Common myeloid progenitor, CD34-positive (primary cell): ENCODE data around the gene VSX2.
"Not testable (repeated sequence)": the region's sequence is repeated elsewhere in the genome, so short reads cannot be mapped to it uniquely, and the experiment has no call there.

ENCODE experiments used
- CTCF ChIA-PET: fragments of 350-600 bp; sonication (Branson Sonifier 250); formaldehyde crosslinking; loops from one replicate; lab custom pipeline; 2021; ENCODE audit warnings: antibody characterized with exemption; lab: Charles Lee
- POLR2A ChIA-PET: fragments of 350-600 bp; sonication (Branson Sonifier 250); formaldehyde crosslinking; loops from one replicate; lab custom pipeline; 2021; ENCODE audit warnings: antibody characterized with exemption; lab: Charles Lee
- DNase-seq, 3 donors: peaks; one replicate each; pipeline versions ENCODE4 v3.0.0 to v3.0.0-alpha.2; 2013
- H3K27ac ChIP-seq, 2 experiments: 1 replicate in 1 of 2; 2 replicates in 1 of 2; pipeline ENCODE4 v1.7.0; 2013; ENCODE audit warnings: inconsistent platforms in 2 of 2, low read length in 2 of 2, mild to moderate bottlenecking in 2 of 2, low read depth in 1 of 2, moderate library complexity in 1 of 2; ENCODE audit not compliant: severe bottlenecking in 2 of 2, insufficient read depth in 1 of 2, poor library complexity in 1 of 2
- H3K27me3 ChIP-seq, 5 experiments: replicated peaks in 2 of 5; 1 replicate in 3 of 5; 2 replicates in 2 of 5; pipeline versions ENCODE4 v1.6.1 to v1.7.0; 2013; ENCODE audit warnings: low read length in 4 of 5, mild to moderate bottlenecking in 2 of 5, moderate library complexity in 2 of 5, inconsistent platforms in 1 of 5; ENCODE audit not compliant: insufficient read depth in 5 of 5, control insufficient read depth in 4 of 5
- H3K36me3 ChIP-seq, 4 experiments: 1 replicate in 2 of 4; 2 replicates in 2 of 4; pipeline versions ENCODE4 v1.6.1 to v1.7.0; 2013; ENCODE audit warnings: low read length in 3 of 4, control low read depth in 1 of 4, mild to moderate bottlenecking in 1 of 4; ENCODE audit not compliant: control insufficient read depth in 4 of 4, insufficient read depth in 4 of 4
- H3K4me1 ChIP-seq, 4 experiments: 1 replicate in 3 of 4; 2 replicates in 1 of 4; pipeline versions ENCODE4 v1.6.1 to v1.7.1; 2013; ENCODE audit warnings: low read length in 3 of 4, mild to moderate bottlenecking in 3 of 4, control low read depth in 1 of 4, inconsistent platforms in 1 of 4, moderate library complexity in 1 of 4; ENCODE audit not compliant: control insufficient read depth in 4 of 4, insufficient read depth in 4 of 4; ENCODE audit errors: control extremely low read depth in 1 of 4
- H3K4me3 ChIP-seq, 7 experiments: 1 replicate in 4 of 7; 2 replicates in 3 of 7; pipeline versions ENCODE4 v1.5.1 to v1.7.0; 2013; ENCODE audit warnings: mild to moderate bottlenecking in 7 of 7, low read length in 6 of 7, moderate library complexity in 6 of 7, inconsistent platforms in 2 of 7, low read depth in 2 of 7, control low read depth in 1 of 7; ENCODE audit not compliant: insufficient read depth in 4 of 7, control insufficient read depth in 1 of 7; ENCODE audit errors: extremely low read depth in 1 of 7
- H3K9me3 ChIP-seq, 5 experiments: 1 replicate in 4 of 5; 2 replicates in 1 of 5; pipeline versions ENCODE4 v1.6.1 to v1.7.1; 2013; ENCODE audit warnings: low read length in 4 of 5, mild to moderate bottlenecking in 2 of 5, inconsistent platforms in 1 of 5, low read depth in 1 of 5, moderate library complexity in 1 of 5; ENCODE audit not compliant: control insufficient read depth in 4 of 5, insufficient read depth in 2 of 5; ENCODE audit errors: control extremely low read depth in 1 of 5
- WGBS: methylation state at CpG from one replicate; pipeline ENCODE4 v1.1.5; 2013; ENCODE audit not compliant: insufficient coverage; 5-methylcytosine and 5-hydroxymethylcytosine counted together

VSX2 gene

DNA sequence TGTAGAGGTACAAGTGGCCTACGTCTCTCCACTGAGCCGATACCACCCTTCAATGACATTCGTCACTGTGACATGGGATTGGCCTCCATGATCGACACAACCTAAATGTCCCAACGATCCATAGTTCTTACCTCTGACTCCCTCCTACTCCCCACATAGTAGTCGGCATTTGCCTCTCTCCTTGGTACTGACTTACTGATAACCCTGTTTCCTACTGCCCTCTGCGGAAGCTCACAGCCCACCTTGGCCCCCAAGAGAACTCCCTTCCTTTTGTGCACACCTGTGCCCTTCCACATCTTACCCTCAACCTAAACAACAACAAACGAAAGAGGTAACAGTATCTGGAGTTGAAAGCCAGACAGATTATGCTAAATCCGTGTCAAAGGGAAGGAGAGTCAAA, 23.9 kb downstream of the VSX2 start:
- WGBS = 83% methylated on average over 9 of the region's 9 CpGs
- no peaks in the 10 kb centered on the region for H3K36me3 ChIP-seq
- H3K27me3 ChIP-seq = peaks cover 5 to 21% (median 19%) of the 10 kb centered on the region in 5 experiments
- H3K27ac ChIP-seq = no peak overlapping the region
- H3K4me3 ChIP-seq = no peak overlapping the region
- H3K4me1 ChIP-seq = peaks cover 0 to 3% (median 3%) of the 10 kb centered on the region in 4 experiments
- CTCF ChIA-PET = no interaction called here
- DNase-seq = no peak
- POLR2A ChIA-PET = interaction anchor here (0.7 kb wide), 1 partner anchor 88 kb away, joined by 3 read pairs; no protein-coding TSS in a partner anchor
- no peaks in the 10 kb centered on the region for H3K9me3 ChIP-seq

DNA sequence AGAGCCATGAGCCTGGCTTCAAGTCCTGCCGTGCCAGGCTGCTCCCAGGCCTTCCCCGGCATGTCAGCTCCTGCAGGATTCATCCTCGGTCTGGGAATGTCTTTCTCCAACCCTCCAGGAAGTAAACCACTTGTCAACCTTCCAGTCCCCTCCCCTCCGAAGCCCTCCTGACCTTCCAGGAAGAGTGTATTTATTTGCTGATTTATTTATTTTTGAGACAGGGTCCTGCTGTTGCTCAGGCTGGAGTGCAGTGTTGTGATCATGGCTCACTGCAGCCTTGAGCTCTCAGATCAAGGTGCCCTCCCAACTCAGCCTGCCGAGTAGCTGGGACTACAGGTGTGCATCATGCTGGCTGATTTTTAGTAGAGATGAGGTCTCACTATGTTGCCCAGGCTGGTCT, 24.7 kb downstream of the VSX2 start:
- no peak overlapping the region for H3K27ac ChIP-seq
- WGBS = 80% methylated on average over 2 of the region's 5 CpGs

DNA sequence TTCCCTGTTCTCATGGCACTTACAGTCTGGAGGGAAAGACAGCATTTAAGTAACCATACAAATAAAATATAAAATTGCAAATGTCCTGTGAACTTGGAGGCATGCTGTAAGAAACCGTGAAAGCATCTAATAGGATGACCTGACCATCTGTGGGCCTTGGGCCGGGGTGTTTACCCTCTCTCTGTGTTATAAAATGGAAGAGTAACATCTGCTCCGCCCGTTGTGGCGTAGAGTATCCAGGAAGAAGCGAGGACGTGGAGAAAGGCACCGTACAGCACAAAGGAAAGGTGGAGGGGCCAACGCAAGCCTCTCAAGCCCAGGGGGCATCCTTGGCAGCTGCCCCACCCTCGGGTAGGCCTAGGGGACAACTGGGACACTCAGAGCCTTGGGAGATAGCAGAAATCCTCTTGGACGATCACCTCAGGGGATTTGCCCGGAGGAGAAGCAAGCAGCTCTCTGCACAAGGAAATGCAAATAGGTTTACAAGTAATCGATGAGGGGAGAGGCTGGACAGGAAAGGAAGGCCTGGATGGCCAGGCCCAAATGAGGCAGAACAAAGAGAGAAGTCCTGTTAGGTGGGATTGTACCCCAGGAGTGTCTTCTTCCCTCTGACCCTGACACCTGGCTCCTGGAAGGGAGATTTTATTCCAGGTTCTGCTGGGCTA, 26.2 kb downstream of the VSX2 start:
- Histone ChIP-seq H3K27me3 (peaks cover 0 to 11% (median 0%) of the 10 kb centered on the region in 5 experiments), H3K4me3 (no peak overlapping the region), H3K27ac (no peak overlapping the region), H3K9me3 (no peaks in the 10 kb centered on the region), H3K4me1 (no peaks in the 10 kb centered on the region), H3K36me3 (no peaks in the 10 kb centered on the region)
- no peak for DNase-seq
- CTCF ChIA-PET = interaction anchor here (1.3 kb wide), 1 partner anchor 13 kb away, joined by 4 read pairs; no protein-coding TSS in a partner anchor
- POLR2A ChIA-PET = no interaction called here
- 88% methylated on average over 13 of the region's 13 CpGs for WGBS

More for the DNA sequence above, 24.7 kb downstream of the VSX2 start:
- ChIA-PET POLR2A (interaction anchor here (0.6 kb wide), 1 partner anchor 41 kb away, joined by 3 read pairs; no protein-coding TSS in a partner anchor), CTCF (no interaction called here)
- DNase-seq = no peak
- H3K4me3 ChIP-seq = no peak overlapping the region
- H3K36me3 ChIP-seq = no peaks in the 10 kb centered on the region
- H3K4me1 ChIP-seq = no peaks in the 10 kb centered on the region
- H3K9me3 ChIP-seq = no peaks in the 10 kb centered on the region
- peaks cover 2 to 15% (median 11%) of the 10 kb centered on the region in 5 experiments for H3K27me3 ChIP-seq

DNA sequence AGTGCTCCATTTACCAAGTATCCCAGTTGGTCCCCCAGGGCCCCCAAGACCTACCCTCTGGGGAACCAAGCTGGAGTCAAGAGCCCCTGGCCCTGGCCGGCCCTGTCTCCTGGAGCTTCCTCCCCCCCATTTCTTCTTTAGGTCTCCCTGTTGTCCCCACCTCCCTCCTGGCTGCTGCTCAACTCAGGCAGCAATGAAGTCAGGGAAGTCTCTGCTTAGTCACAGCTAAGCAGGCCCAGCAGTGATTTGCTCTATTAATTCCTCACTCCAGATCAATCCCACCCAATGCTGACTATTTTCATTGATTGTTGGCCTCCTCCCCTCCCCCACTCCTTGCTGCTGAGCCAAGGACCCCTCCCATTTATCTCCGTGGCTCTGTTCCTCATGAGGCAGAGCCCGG, 28.3 kb downstream of the VSX2 start:
- Histone ChIP-seq H3K27me3 (peaks cover 0 to 11% (median 0%) of the 10 kb centered on the region in 5 experiments), H3K36me3 (no peaks in the 10 kb centered on the region), H3K4me1 (no peaks in the 10 kb centered on the region), H3K27ac (no peak overlapping the region), H3K9me3 (no peaks in the 10 kb centered on the region), H3K4me3 (no peak overlapping the region)
- 92% methylated on average over 1 of the region's 3 CpGs for WGBS
- DNase-seq = no peak
- ChIA-PET CTCF (interaction anchor here (1.1 to 2.5 kb wide), 2 partner anchors 10 to 14 kb away, joined by 4 to 14 read pairs; no protein-coding TSS in a partner anchor), POLR2A (no interaction called here)

DNA sequence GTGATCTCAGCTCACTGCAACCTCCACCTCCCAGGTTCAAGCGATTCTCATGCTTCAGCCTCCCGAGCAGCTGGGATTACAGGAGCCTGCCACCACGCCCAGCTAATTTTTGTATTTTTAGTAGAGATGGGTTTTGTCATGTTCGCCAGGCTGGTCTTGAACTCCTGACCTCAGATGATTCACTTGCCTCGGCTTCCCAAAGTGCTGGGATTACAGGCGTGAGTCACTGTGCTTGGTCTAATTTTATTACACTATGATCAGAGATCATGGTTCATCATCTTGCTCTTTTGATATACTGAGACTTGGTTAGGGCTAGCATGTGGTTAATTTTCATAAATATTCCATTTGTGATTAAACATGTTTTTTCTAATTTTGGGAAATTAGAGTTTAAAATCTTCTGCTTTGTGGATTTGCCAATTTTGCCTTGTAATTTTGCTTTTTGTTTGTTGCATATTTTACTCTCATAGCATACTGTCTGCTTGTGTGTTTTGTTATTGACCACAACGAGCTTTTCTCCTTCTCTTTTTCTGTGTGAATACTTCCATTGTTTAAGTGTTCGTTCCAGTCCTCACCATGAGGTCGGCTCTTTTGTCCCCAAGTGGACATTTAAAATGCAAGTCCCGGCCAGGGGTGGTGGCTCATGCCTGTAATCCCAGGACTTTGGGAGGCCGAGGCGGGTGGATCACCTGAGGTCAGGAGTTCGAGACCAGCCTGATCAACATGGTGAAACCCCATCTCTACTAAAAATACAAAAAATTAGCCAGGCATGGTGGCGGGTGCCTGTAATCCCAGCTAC, 31.3 kb downstream of the VSX2 start:
- POLR2A ChIA-PET, H3K27me3 ChIP-seq, H3K27ac ChIP-seq, H3K9me3 ChIP-seq, DNase-seq, H3K4me1 ChIP-seq, H3K36me3 ChIP-seq, H3K4me3 ChIP-seq: not testable (repeated sequence)
- CTCF ChIA-PET = interaction anchor here (0.9 to 1.0 kb wide), 3 partner anchors 9 to 155 kb away, joined by 3 read pairs; no protein-coding TSS in a partner anchor
- 79% methylated on average over 8 of the region's 14 CpGs for WGBS

DNA sequence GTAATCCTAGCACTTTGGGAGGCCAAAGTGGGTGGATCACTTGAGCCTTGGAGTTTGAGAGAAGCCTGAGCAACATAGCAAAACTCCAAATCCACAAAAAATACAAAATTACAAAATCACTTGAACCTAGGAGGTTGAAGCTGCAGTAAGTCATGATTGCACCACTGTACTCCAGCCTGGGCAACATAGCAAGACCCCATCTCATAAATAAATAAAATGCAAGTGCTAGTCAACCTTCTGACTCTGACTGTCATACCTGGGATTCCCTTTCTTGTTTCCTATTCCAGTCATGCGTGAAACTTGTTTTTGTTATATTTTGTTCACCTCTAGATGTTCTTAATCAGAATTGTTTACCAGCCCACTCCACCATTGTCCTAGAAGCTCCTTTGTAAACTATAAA, 32.1 kb downstream of the VSX2 start:
- Histone ChIP-seq H3K27ac (no peak overlapping the region), H3K36me3 (no peaks in the 10 kb centered on the region), H3K27me3 (peaks cover 0 to 5% (median 0%) of the 10 kb centered on the region in 5 experiments), H3K4me3 (no peak overlapping the region), H3K9me3 (no peaks in the 10 kb centered on the region), H3K4me1 (peaks cover 0 to 5% (median 2%) of the 10 kb centered on the region in 4 experiments)
- 100% methylated on average over 1 of the region's 1 CpG for WGBS
- DNase-seq = no peak
- CTCF ChIA-PET = interaction anchor here (1.0 kb wide), 1 partner anchor 8 kb away, joined by 3 read pairs; no protein-coding TSS in a partner anchor
- POLR2A ChIA-PET = no interaction called here
